GM21423 (cell line): ENCODE data around the gene CHAT.

Experiments used
- ATAC-seq: cut with Tn5 transposase; IDR thresholded peaks from one replicate; pipeline ENCODE4 v1.9.1; 2021; ENCODE audit warnings: mild to moderate bottlenecking, moderate library complexity; ENCODE audit not compliant: unreplicated experiment

Gene CHAT

GRCh38 chr10:49651039-49651835 lies 37.4 kb downstream of the CHAT start:
- no peak for ATAC-seq

GRCh38 chr10:49651917-49652316 lies 38.1 kb downstream of the CHAT start:
- no peak for ATAC-seq

- ATAC-seq, result no peak
These were observed 38.8 kb downstream of the CHAT start for GRCh38 chr10:49652421-49653272.

GRCh38 chr10:49653273-49653929 lies 39.6 kb downstream of the CHAT start:
- ATAC-seq, result no peak

GRCh38 chr10:49654036-49654693 lies 40.3 kb downstream of the CHAT start:
- ATAC-seq, result no peak

GRCh38 chr10:49655099-49655498 lies 41.3 kb downstream of the CHAT start:
- ATAC-seq, result no peak

GRCh38 chr10:49656845-49657493 lies 43.1 kb downstream of the CHAT start:
- ATAC-seq, result no peak

- no peak for ATAC-seq
These were observed 43.8 kb downstream of the CHAT start for GRCh38 chr10:49657606-49658005.

- ATAC-seq, result no peak
These were observed 47.5 kb downstream of the CHAT start for GRCh38 chr10:49661140-49661856.

- no peak for ATAC-seq
These were observed 48.5 kb downstream of the CHAT start for GRCh38 chr10:49662169-49662830.

GRCh38 chr10:49663596-49663995 lies 49.8 kb downstream of the CHAT start:
- no peak for ATAC-seq

GRCh38 chr10:49664006-49664841 lies 50.4 kb downstream of the CHAT start:
- ATAC-seq, result no peak

- ATAC-seq, result no peak
These were observed 51.1 kb downstream of the CHAT start for GRCh38 chr10:49664842-49665355.

GRCh38 chr10:49666054-49666615 lies 52.3 kb downstream of the CHAT start:
- no peak for ATAC-seq

- no peak for ATAC-seq
These were observed 52.8 kb downstream of the CHAT start for GRCh38 chr10:49666685-49667084.

- no peak for ATAC-seq
These were observed 54.2 kb downstream of the CHAT start for GRCh38 chr10:49667991-49668390.

GRCh38 chr10:49668684-49669083 lies 54.8 kb downstream of the CHAT start:
- ATAC-seq, result no peak
